Skeletal muscle satellite cell (primary cell): ENCODE data around the gene ZNF471.
A peak's percentile ranks its signal among the peaks of the same experiment; 100 is the strongest.

Experiments
- H3K27me3 ChIP-seq: 2 replicates; pipeline ENCODE4 v1.7.0; 2013; ENCODE audit warnings: low read length; ENCODE audit not compliant: control insufficient read depth, insufficient read depth
- H3K36me3 ChIP-seq: 2 replicates; pipeline ENCODE4 v1.7.0; 2013; ENCODE audit warnings: mild to moderate bottlenecking, control low read depth, low read length; ENCODE audit not compliant: insufficient read depth
- H3K4me1 ChIP-seq: 2 replicates; pipeline ENCODE4 v1.7.0; 2013; ENCODE audit warnings: low read length; ENCODE audit not compliant: control insufficient read depth, insufficient read depth
- H3K4me2 ChIP-seq: 2 replicates; pipeline ENCODE4 v1.7.0; 2013; ENCODE audit warnings: mild to moderate bottlenecking, low read length
- H3K4me3 ChIP-seq: 2 replicates; pipeline ENCODE4 v1.7.0; 2013; ENCODE audit warnings: low read length
- H3K9ac ChIP-seq: 2 replicates; pipeline ENCODE4 v1.7.0; 2013; ENCODE audit warnings: mild to moderate bottlenecking, low read depth, low read length, moderate library complexity
- H3K9me3 ChIP-seq: replicated peaks from 2 replicates; pipeline ENCODE4 v1.7.0; 2013; ENCODE audit warnings: mild to moderate bottlenecking, control low read depth, low read length

Gene ZNF471

DNA sequence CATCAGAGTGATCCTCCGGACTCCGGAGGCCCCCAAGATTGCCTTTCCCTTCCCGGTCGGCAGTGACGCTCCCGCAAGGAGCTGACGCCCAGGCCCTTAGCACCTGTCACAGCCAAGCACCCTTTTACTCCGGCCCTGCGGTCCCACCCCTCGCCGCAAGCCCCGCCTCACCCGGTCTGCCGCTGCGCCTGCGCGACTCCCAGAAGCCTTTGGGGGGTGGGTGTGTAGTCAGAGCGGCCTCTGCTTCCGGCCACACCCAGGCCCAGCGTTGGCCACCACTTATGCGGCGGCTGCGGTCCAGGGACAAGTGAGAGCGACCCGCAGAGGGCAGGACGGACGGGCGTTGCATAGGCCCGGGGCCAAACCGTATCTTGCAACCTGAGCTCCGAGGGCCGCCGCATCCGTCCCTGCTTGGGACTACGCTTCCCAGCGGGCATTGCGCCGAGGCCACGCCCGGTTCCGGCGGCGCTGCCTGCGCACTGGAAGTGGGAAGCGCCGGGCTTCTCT, 30.7 kb downstream of the ZNF471 start:
- peak overlapping the region; percentile 92 for H3K9ac ChIP-seq
- H3K4me2 ChIP-seq, result peak overlapping the region; percentile 89
- H3K4me1 ChIP-seq, result peaks cover 9% of the 10 kb centered on the region
- H3K4me3 ChIP-seq, result peak overlapping the region; percentile 100
- peaks cover 26% of the 10 kb centered on the region for H3K9me3 ChIP-seq
- no peaks in the 10 kb centered on the region for H3K27me3 ChIP-seq
- H3K36me3 ChIP-seq, result peaks cover 11% of the 10 kb centered on the region

DNA sequence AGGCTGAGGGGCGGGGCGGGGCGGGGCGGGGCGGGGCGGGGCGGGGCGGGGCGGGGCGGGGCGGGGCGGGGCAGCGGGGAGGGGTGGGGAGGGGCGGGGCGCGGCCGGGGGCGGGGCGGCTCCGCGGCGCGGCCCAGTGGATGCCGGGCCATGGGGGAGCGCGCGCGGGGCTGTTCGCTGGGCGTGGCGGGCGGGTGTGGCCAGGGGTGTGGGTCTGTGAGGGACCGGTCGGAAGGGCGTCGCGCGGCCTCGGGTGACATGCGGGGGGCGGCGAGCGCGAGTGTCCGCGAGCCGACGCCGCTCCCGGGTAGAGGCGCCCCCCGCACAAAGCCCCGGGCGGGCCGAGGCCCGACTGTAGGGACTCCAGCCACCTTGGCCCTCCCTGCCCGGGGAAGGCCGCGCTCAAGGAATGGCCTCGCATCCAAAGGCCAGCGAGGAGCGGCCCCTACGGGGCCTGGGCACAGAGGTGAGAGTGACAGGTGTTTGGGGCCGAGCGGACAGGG, 31.2 kb downstream of the ZNF471 start, which contains the start of gene ZFP28:
Gene ZFP28, plus strand, starts transcription at position 188 of the 503 bp plus-strand sequence. Its CDS starts 71 bp downstream, at position 259.
- H3K9ac ChIP-seq, result peak within 1 kb of the TSS; percentile 92

DNA sequence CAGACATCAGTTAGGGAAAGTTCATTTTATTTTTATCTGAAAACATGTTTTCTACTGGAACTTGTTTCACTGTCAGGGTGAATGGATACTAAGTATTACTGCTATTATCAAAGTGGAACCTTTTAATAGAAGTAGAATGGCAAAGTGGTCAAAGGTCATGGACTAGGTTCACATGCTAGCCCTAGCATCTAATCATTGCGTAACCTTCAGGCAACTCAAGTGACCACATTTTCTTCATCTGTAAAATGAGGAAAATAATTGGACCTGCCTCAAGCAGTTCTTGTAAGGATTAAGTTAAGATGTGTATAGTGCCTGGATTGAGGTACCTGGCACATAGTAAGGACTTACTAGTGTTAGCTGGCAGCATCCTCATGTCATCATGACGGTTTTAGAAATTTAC, 36.1 kb downstream of the ZNF471 start:
- H3K4me2 ChIP-seq, result no peak overlapping the region
- peaks cover 55% of the 10 kb centered on the region for H3K36me3 ChIP-seq
- no peaks in the 10 kb centered on the region for H3K27me3 ChIP-seq
- peaks cover 17% of the 10 kb centered on the region for H3K9me3 ChIP-seq
- no peak overlapping the region for H3K4me3 ChIP-seq
- H3K9ac ChIP-seq, result no peak overlapping the region
- H3K4me1 ChIP-seq, result peaks cover 4% of the 10 kb centered on the region

More for the DNA sequence above, 31.2 kb downstream of the ZNF471 start, which contains the start of gene ZFP28:
- H3K9me3 ChIP-seq, result peaks cover 24% of the 10 kb centered on the region
- H3K4me2 ChIP-seq, result peak within 1 kb of the TSS; percentile 97
- H3K4me3 ChIP-seq, result peak within 1 kb of the TSS; percentile 100
- peaks cover 9% of the 10 kb centered on the region for H3K4me1 ChIP-seq
- H3K36me3 ChIP-seq, result peaks cover 16% of the 10 kb centered on the region
- no peaks in the 10 kb centered on the region for H3K27me3 ChIP-seq

DNA sequence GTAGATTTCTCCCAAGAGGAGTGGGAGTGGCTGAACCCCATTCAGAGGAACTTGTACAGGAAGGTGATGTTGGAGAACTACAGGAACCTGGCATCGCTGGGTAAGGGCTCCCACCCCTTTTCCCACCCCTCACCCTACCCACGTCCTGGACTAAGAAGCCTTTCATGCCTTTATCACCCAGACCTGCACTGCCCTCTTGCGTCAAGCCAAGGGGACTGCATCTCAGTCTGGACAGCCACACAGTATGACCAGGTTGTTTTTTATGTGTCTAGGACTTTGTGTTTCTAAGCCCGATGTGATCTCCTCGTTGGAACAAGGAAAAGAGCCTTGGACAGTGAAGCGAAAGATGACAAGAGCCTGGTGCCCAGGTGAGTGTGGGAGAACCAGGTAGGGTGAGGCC, 39.9 kb downstream of the ZNF471 start:
- Histone ChIP-seq H3K4me2 (no peak overlapping the region), H3K27me3 (no peaks in the 10 kb centered on the region), H3K4me1 (no peaks in the 10 kb centered on the region), H3K9me3 (peaks cover 39% of the 10 kb centered on the region), H3K36me3 (peaks cover 70% of the 10 kb centered on the region), H3K9ac (no peak overlapping the region), H3K4me3 (no peak overlapping the region)

DNA sequence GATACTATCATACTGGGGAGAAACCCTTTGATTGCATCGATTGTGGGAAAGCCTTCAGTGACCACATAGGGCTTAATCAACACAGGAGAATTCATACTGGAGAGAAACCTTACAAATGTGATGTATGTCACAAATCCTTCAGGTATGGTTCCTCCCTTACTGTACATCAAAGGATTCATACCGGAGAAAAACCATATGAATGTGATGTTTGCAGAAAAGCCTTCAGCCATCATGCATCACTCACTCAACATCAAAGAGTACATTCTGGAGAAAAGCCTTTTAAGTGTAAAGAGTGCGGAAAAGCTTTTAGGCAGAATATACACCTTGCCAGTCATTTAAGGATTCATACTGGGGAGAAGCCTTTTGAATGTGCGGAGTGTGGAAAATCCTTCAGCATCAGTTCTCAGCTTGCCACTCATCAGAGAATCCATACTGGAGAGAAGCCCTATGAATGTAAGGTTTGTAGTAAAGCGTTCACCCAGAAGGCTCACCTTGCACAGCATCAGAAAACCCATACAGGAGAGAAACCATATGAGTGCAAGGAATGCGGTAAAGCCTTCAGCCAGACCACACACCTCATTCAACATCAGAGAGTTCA, 46.7 kb downstream of the ZNF471 start:
- Histone ChIP-seq H3K9me3 (peaks cover 65% of the 10 kb centered on the region), H3K4me3 (no peak overlapping the region), H3K27me3 (no peaks in the 10 kb centered on the region), H3K4me1 (no peaks in the 10 kb centered on the region), H3K36me3 (peaks cover 65% of the 10 kb centered on the region), H3K9ac (no peak overlapping the region), H3K4me2 (no peak overlapping the region)

DNA sequence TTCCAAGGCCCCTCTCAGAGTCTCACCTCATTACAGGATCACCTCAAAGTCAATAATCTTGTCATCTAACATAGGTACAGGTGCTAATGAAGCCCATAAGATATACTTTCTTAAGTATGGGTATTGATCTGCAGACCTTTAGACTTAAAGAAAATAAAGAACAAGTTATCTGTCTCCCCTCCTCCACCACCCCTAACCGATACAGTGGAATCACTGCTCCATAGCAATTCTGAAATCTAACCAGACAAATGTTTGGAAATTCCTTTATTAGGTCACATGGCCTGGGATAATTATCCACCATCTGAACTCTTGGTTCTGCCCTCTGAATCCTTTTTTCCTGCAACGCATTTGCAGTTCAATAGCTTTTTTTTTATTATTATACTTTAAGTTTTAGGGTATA, 55.1 kb downstream of the ZNF471 start:
- Histone ChIP-seq H3K4me1 (peaks cover 2% of the 10 kb centered on the region), H3K36me3 (peaks cover 9% of the 10 kb centered on the region), H3K4me2 (no peak overlapping the region), H3K9me3 (peaks cover 33% of the 10 kb centered on the region), H3K27me3 (no peaks in the 10 kb centered on the region), H3K4me3 (no peak overlapping the region), H3K9ac (no peak overlapping the region)

DNA sequence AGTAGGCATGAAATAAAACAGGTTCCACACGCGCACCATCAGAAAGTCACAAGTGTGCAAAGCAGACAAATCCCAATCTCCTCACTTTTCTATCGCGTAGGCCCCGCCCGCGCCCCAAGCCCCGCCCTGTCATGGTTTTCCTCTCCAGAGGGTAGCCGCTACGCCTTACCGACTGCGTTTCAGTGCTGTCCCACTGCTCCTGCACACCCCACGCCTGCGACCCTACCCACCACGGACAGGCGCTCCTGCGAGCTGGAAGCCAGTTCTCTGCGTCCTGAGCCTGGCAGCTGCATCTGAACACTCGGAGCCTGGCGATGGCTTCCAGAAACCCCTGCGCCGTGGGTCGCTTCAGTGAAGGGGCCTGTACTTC, 59.2 kb downstream of the ZNF471 start:
- Histone ChIP-seq H3K9me3 (peaks cover 56% of the 10 kb centered on the region), H3K9ac (peak overlapping the region; percentile 86)

DNA sequence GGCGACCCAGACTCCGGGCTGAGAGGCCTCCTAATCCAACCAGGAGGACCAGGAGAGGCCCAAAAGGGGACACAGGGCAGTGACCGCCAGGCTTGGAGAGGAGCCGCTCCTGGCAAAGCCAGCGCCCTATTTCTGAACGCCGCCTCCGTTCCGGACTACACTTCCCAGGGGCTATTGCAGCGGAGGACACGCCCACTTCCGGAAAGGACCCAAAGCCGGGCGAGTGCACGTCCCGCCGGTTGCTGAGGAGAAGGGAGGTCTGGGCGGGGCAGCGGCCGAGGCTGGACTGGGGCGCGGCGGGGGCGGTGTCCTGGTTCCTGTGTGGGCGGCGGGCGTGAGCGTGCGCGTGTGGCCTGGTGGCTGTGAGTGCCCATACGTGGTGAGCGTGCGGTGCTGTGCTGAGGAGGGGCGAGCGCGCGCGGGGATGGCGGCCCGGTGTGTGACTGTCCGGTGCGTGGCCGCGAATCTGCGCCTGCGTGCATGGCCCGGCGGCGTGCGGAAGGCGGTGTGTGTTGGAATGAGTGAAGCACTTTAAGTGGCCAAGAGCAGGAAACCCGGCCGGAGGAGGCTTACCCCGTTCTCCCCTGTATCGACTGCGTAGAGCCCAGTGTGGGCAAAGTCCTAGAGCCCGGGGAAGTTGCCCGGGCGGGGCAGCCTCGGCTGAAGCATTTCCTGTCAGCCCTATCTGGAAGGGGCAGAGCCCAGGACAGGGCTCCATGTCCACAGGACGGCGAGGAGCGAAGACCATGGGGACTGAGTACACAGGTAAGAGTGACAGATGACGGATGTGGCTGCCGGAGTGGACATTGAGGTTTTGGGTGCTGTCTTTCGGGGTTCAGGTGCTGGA, 59.8 kb downstream of the ZNF471 start, which contains the start of gene ZNF470:
Gene ZNF470, plus strand, starts transcription at position 195 of the 847 bp plus-strand sequence. CDS start 2,844 bp downstream, outside the sequence.
- peak within 1 kb of the TSS; percentile 95 for H3K4me2 ChIP-seq
- H3K9ac ChIP-seq, result peak within 1 kb of the TSS; percentile 86
- peaks cover 50% of the 10 kb centered on the region for H3K9me3 ChIP-seq

More for the DNA sequence above, 59.2 kb downstream of the ZNF471 start:
- H3K4me3 ChIP-seq, result peak overlapping the region; percentile 83
- peaks cover 37% of the 10 kb centered on the region for H3K36me3 ChIP-seq
- peaks cover 7% of the 10 kb centered on the region for H3K4me1 ChIP-seq
- no peaks in the 10 kb centered on the region for H3K27me3 ChIP-seq
- H3K4me2 ChIP-seq, result peak overlapping the region; percentile 95

DNA sequence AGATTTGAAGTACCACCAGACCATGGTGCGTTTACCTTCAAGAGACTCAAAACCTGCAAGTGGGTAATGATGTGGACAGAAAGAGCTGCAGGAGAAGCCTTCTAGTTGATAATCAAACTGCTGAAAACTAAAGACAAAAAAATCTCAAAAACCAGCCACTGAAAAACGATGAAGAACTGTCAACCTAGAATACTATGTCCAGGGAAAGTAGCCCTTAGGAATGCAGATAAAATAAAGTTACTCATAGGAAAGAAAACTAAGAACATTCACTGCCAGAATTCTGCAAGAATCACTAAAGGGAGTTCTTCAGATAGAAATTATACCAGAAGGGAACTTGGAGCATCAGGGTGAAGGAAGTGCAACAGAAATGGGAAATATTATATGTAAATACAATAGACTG, 64.9 kb downstream of the ZNF471 start:
- H3K4me2 ChIP-seq, result no peak overlapping the region
- peaks cover 67% of the 10 kb centered on the region for H3K9me3 ChIP-seq
- peaks cover 84% of the 10 kb centered on the region for H3K36me3 ChIP-seq
- no peak overlapping the region for H3K9ac ChIP-seq
- no peak overlapping the region for H3K4me3 ChIP-seq
- H3K27me3 ChIP-seq, result no peaks in the 10 kb centered on the region
- peaks cover 7% of the 10 kb centered on the region for H3K4me1 ChIP-seq

More for the DNA sequence above, 59.8 kb downstream of the ZNF471 start, which contains the start of gene ZNF470:
- Histone ChIP-seq H3K4me3 (peak within 1 kb of the TSS; percentile 83), H3K4me1 (peaks cover 7% of the 10 kb centered on the region), H3K27me3 (no peaks in the 10 kb centered on the region), H3K36me3 (peaks cover 40% of the 10 kb centered on the region)

DNA sequence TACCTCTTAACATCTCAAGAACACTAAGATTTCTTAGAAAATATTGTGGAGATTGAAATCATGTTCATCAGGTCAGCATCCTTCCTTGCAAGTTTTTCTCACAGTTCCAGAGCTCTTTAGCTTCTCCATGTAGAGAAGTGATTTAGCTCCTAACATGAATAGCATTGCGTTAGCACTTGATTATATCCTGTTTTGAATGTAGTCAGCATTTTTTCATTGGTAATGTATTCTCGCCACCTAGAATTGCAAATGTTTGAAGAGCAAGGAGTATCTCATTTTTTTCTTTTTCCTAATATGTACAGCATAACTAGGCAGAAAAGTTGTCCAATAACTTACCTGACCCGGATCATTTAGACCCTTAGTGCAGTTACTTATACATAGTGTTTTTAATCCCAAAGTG, 66.3 kb downstream of the ZNF471 start:
- no peak overlapping the region for H3K9ac ChIP-seq
- peaks cover 86% of the 10 kb centered on the region for H3K36me3 ChIP-seq
- H3K4me2 ChIP-seq, result no peak overlapping the region
- H3K9me3 ChIP-seq, result peaks cover 70% of the 10 kb centered on the region
- H3K27me3 ChIP-seq, result no peaks in the 10 kb centered on the region
- H3K4me1 ChIP-seq, result no peaks in the 10 kb centered on the region
- H3K4me3 ChIP-seq, result no peak overlapping the region
